PC-9 (cell line): ENCODE data around the gene SPEM3. TPM values are rescaled to one million over a fixed set of nuclear protein-coding genes. Genes with fewer than 3 reads are reported as not detected.
A peak's percentile ranks its signal among the peaks of the same experiment; 100 is the strongest.

ENCODE experiments used
- BruUV-seq: library from RNA; stranded (reverse); fragments of 400-500 nt; replicated peaks from 2 replicates; lab custom pipeline; 2021; lab: Mats Ljungman, UMichigan
- CTCF ChIA-PET: fragments of 300-600 bp; sonication (Branson Sonifier 250); formaldehyde crosslinking; loops from one replicate; lab custom pipeline; 2022; ENCODE audit warnings: antibody characterized with exemption; lab: Charles Lee
- POLR2A ChIA-PET: fragments of 300-600 bp; sonication (Branson Sonifier 250); formaldehyde crosslinking; loops from one replicate; lab custom pipeline; 2022; ENCODE audit warnings: antibody characterized with exemption; ENCODE audit not compliant: unreplicated experiment; lab: Charles Lee
- DNase-seq, 2 experiments: peaks; one replicate each; pipeline versions ENCODE4 v3.0.0 to v3.0.0-alpha.2; 2015 to 2022; ENCODE audit warnings: mixed read lengths in 1 of 2
- H2AFZ ChIP-seq: fragments of 200-600 bp; sonication (generic); 2 replicates; pipeline ENCODE4 v1.8.1; 2017; ENCODE audit warnings: antibody characterized with exemption
- H3F3A ChIP-seq: fragments of 200-600 bp; sonication (generic); 2 replicates; pipeline ENCODE4 v1.8.1; 2017; ENCODE audit warnings: antibody characterized with exemption, mild to moderate bottlenecking, low read depth; ENCODE audit not compliant: insufficient read depth
- H3K27ac ChIP-seq: fragments of 200-600 bp; sonication (generic); 2 replicates; pipeline ENCODE4 v1.6.1; 2016; ENCODE audit warnings: mixed run types
- H3K27me3 ChIP-seq: fragments of 200-600 bp; sonication (generic); 2 replicates; pipeline ENCODE4 v1.6.1; 2016; ENCODE audit warnings: low read depth, mixed run types; ENCODE audit not compliant: insufficient read depth
- H3K36me3 ChIP-seq: fragments of 200-600 bp; sonication (generic); 2 replicates; pipeline ENCODE4 v1.6.1; 2016; ENCODE audit warnings: low read depth, mixed run types
- H3K4me1 ChIP-seq: fragments of 200-600 bp; sonication (generic); replicated peaks from 2 replicates; pipeline ENCODE4 v1.6.1; 2016; ENCODE audit warnings: mixed run types; ENCODE audit not compliant: insufficient read depth
- H3K4me2 ChIP-seq: fragments of 200-600 bp; sonication (generic); 2 replicates; pipeline ENCODE4 v1.6.1; 2017; ENCODE audit warnings: mixed run types
- H3K4me3 ChIP-seq: fragments of 200-600 bp; sonication (generic); 2 replicates; pipeline ENCODE4 v1.6.1; 2016; ENCODE audit warnings: mixed run types
- H3K79me2 ChIP-seq: fragments of 200-600 bp; sonication (generic); 2 replicates; pipeline ENCODE4 v1.6.1; 2017; ENCODE audit warnings: low read depth, mixed run types
- H3K9me2 ChIP-seq: fragments of 200-600 bp; sonication (generic); 2 replicates; pipeline ENCODE4 v1.8.1; 2017; ENCODE audit warnings: mild to moderate bottlenecking; ENCODE audit not compliant: insufficient read depth
- H3K9me3 ChIP-seq: fragments of 200-600 bp; sonication (generic); 2 replicates; pipeline ENCODE4 v1.8.1; 2016; ENCODE audit warnings: low read depth; ENCODE audit not compliant: insufficient read depth
- H4K20me1 ChIP-seq: fragments of 200-600 bp; sonication (generic); 2 replicates; pipeline ENCODE4 v1.8.1; 2017; ENCODE audit not compliant: insufficient read depth
- CTCF ChIP-seq: fragments of 200-600 bp; sonication (generic); conservative IDR thresholded peaks from 2 replicates; pipeline ENCODE4 v1.6.1; 2017; ENCODE audit warnings: mixed run types, antibody characterized with exemption, mild to moderate bottlenecking, moderate library complexity
- EZH2 ChIP-seq: fragments of 200-600 bp; sonication (generic); IDR thresholded peaks from 2 replicates; pipeline ENCODE4 v1.8.0; 2017; ENCODE audit warnings: antibody characterized with exemption, low read depth
- intact Hi-C: fragments of 100-400 bp; cut with micrococcal nuclease; formaldehyde crosslinking; loops from one replicate; pipeline ENCODE4 v1.10.0; 2022; ENCODE audit not compliant: unreplicated experiment
- total RNA-seq: library from RNA; stranded (reverse); gene quantifications from 2 replicates; pipeline ENCODE4 v1.2.3, GENCODE V29; 2021

Gene SPEM3
- total RNA-seq, 1 experiment from 2014 or later, result not detected

GRCh38 chr17:7393613-7394451 lies 34.8 kb upstream of the SPEM3 start:
- POLR2A ChIA-PET, result interaction anchor here (0.5 to 1.3 kb wide), 8 partner anchors 8 to 196 kb away, joined by 3 to 31 read pairs (median 4); partner anchors contain the start of genes SOX15, TMEM102 and TMEM256
- Histone ChIP-seq H4K20me1 (no peaks in the 10 kb centered on the region), H3K9me2 (no peaks in the 10 kb centered on the region), H3K79me2 (no peaks in the 10 kb centered on the region), H3K9me3 (no peaks in the 10 kb centered on the region), H3K4me3 (peak overlapping the region; percentile 78), H3F3A (peaks cover 8% of the 10 kb centered on the region; the same call in 1 of the 2 replicates), H3K36me3 (no peaks in the 10 kb centered on the region), H3K4me1 (0 out of 2 replicates have a peak, but pooled peaks cover 3% of the 10 kb centered on the region), H2AFZ (peak overlapping the region; percentile 71; the same call in 1 of the 2 replicates), H3K27me3 (no peaks in the 10 kb centered on the region), H3K27ac (no peak overlapping the region), H3K4me2 (peak overlapping the region; percentile 95)
- CTCF ChIA-PET, result interaction anchor here (1.0 kb wide), 1 partner anchor 42 kb away, joined by 3 read pairs; the partner anchor contains the start of gene TMEM102
- peak in 1 of 2 experiments; percentile 54 for DNase-seq
- TF ChIP-seq EZH2, result no peak
- TF ChIP-seq CTCF, result no peak
- BruUV-seq, result TSS peak; percentile 35
- intact Hi-C loops, result loop anchor here (1.0 to 2.0 kb wide), 3 partner anchors 10 to 165 kb away; partner anchors contain the start of genes TMEM256 and TNFSF13

- H3K27me3 ChIP-seq, result no peaks in the 10 kb centered on the region
- ChIA-PET CTCF (interaction anchor here (1.0 kb wide), 1 partner anchor 41 kb away, joined by 3 read pairs; the partner anchor contains the start of gene TMEM102), POLR2A (interaction anchor here (0.5 to 1.3 kb wide), 7 partner anchors 9 to 221 kb away, joined by 3 to 31 read pairs (median 4); partner anchors contain the start of genes TMEM102 and TMEM256)
- H3K27ac ChIP-seq, result peak within 1 kb of the TSS; percentile 68
- H3K9me3 ChIP-seq, result no peaks in the 10 kb centered on the region
- DNase-seq, result peak; percentile 57 to 95
- no peaks in the 10 kb centered on the region for H3K79me2 ChIP-seq
- H4K20me1 ChIP-seq, result no peaks in the 10 kb centered on the region
- peak within 1 kb of the TSS; percentile 78 for H3K4me3 ChIP-seq
- H3K4me1 ChIP-seq, result 0 out of 2 replicates have a peak, but pooled peaks cover 5% of the 10 kb centered on the region
- H3K36me3 ChIP-seq, result no peaks in the 10 kb centered on the region
- no peak; the same call in 1 of the 2 replicates for TF ChIP-seq CTCF
- TF ChIP-seq EZH2, result no peak
- BruUV-seq, result no TSS peak
- H2AFZ ChIP-seq, result peak within 1 kb of the TSS; percentile 83
- intact Hi-C loops, result loop anchor here (1.0 to 2.0 kb wide), 3 partner anchors 10 to 164 kb away; partner anchors contain the start of genes TMEM256 and TNFSF13
- H3K4me2 ChIP-seq, result peak within 1 kb of the TSS; percentile 95
- no peaks in the 10 kb centered on the region for H3K9me2 ChIP-seq
- peaks cover 12% of the 10 kb centered on the region; the same call in 1 of the 2 replicates for H3F3A ChIP-seq
These were observed 34.0 kb upstream of the SPEM3 start, which contains the start of gene PLSCR3 for GRCh38 chr17:7394452-7395191. PLSCR3 (minus strand) TSS chr17:7394525; CDS start chr17:7394110, 415 bp downstream.

GRCh38 chr17:7396147-7396546 lies 32.5 kb upstream of the SPEM3 start:
- POLR2A ChIA-PET, result no interaction called here
- no peaks in the 10 kb centered on the region for H4K20me1 ChIP-seq
- H3K79me2 ChIP-seq, result no peaks in the 10 kb centered on the region
- no peak overlapping the region for H2AFZ ChIP-seq
- no peak for DNase-seq
- H3K4me2 ChIP-seq, result no peak overlapping the region
- peaks cover 15% of the 10 kb centered on the region; the same call in 1 of the 2 replicates for H3F3A ChIP-seq
- H3K4me3 ChIP-seq, result no peak overlapping the region
- no peak overlapping the region for H3K27ac ChIP-seq
- BruUV-seq, result no TSS peak
- H3K36me3 ChIP-seq, result no peaks in the 10 kb centered on the region
- intact Hi-C loops, result no loop called here
- H3K9me2 ChIP-seq, result no peaks in the 10 kb centered on the region
- peaks cover 12% of the 10 kb centered on the region for H3K4me1 ChIP-seq
- no peaks in the 10 kb centered on the region for H3K27me3 ChIP-seq
- CTCF ChIA-PET, result no interaction called here
- TF ChIP-seq EZH2, result no peak
- no peak for TF ChIP-seq CTCF
- no peaks in the 10 kb centered on the region for H3K9me3 ChIP-seq
